GM12878 (cell line): ENCODE measurements around the gene DMBX1. TPM values are rescaled to one million over a fixed set of nuclear protein-coding genes. Genes with fewer than 3 reads are reported as not detected.

Experiments used
- ATAC-seq: fragments of 200-7000 bp; cut with Tn5 transposase; 3 replicates; pipeline ENCODE4 v1.9.1; 2020; ENCODE audit warnings: mild to moderate bottlenecking, moderate library complexity
- BruUV-seq: library from RNA; stranded (reverse); fragments of 400-500 nt; replicated peaks from 2 replicates; lab custom pipeline; 2021; lab: Mats Ljungman, UMichigan
- CTCF ChIA-PET: fragments of 300-600 bp; sonication (Branson Sonifier 250); formaldehyde crosslinking; extraction: SDS; loops from one replicate; lab custom pipeline; 2021; ENCODE audit warnings: inconsistent platforms; lab: Yijun Ruan, JAX
- POLR2A ChIA-PET: fragments of 350-600 bp; formaldehyde crosslinking; extraction: SDS; loops from one replicate; lab custom pipeline; 2021; ENCODE audit warnings: inconsistent platforms; lab: Charles Lee
- RAD21 ChIA-PET: fragments of 300-600 bp; sonication (Branson Sonifier 250); formaldehyde crosslinking; loops from one replicate; lab custom pipeline; 2023; ENCODE audit warnings: antibody characterized with exemption; ENCODE audit not compliant: unreplicated experiment; lab: Charles Lee
- SMC1A ChIA-PET: fragments of 300-600 bp; sonication (Branson Sonifier 250); formaldehyde crosslinking; loops from one replicate; lab custom pipeline; 2023; ENCODE audit not compliant: unreplicated experiment, uncharacterized antibody; lab: Charles Lee
- DNase-seq: peaks from one replicate; pipeline ENCODE4 v3.0.0-alpha.2; 2011; ENCODE audit warnings: low read depth, low spot score
- FAIRE-seq: peaks from 3 replicates; lab custom pipeline; 2011; peaks lifted over from hg19 to GRCh38; lab: Jason Lieb, UNC
- H2AFZ ChIP-seq: 2 replicates; pipeline ENCODE4 v1.6.0; 2011; ENCODE audit warnings: low read depth, low read length, control low read depth; ENCODE audit not compliant: control insufficient read depth
- H3K27ac ChIP-seq: 2 replicates; pipeline ENCODE4 v1.5.1; 2011; ENCODE audit warnings: control low read depth; ENCODE audit not compliant: control insufficient read depth, insufficient read depth
- H3K27me3 ChIP-seq, 2 experiments: replicated peaks in 1 of 2; 2 replicates each; pipeline versions ENCODE4 v1.6.0 to v1.6.1; 2011; ENCODE audit warnings: low read length in 1 of 2; ENCODE audit not compliant: control insufficient read depth in 2 of 2, insufficient read depth in 2 of 2
- H3K36me3 ChIP-seq, 2 experiments: 2 replicates each; pipeline ENCODE4 v1.5.1; 2011; ENCODE audit warnings: low read length in 1 of 2; ENCODE audit not compliant: control insufficient read depth in 2 of 2, insufficient read depth in 2 of 2
- H3K4me1 ChIP-seq: 2 replicates; pipeline ENCODE4 v1.6.1; 2011; ENCODE audit warnings: mild to moderate bottlenecking, low read length, moderate library complexity, mixed read lengths; ENCODE audit not compliant: control insufficient read depth, insufficient read depth
- H3K4me2 ChIP-seq: 2 replicates; pipeline ENCODE4 v1.6.0; 2011; ENCODE audit warnings: control low read depth; ENCODE audit not compliant: control insufficient read depth, insufficient read depth
- H3K4me3 ChIP-seq: fragments of 200-600 bp; sonication (generic); 2 replicates; pipeline ENCODE4 v1.5.1; 2016
- H3K79me2 ChIP-seq: 2 replicates; pipeline ENCODE4 v1.6.0; 2011; ENCODE audit warnings: low read length; ENCODE audit not compliant: control insufficient read depth, insufficient read depth
- H3K9ac ChIP-seq: 2 replicates; pipeline ENCODE4 v1.8.0; 2011; ENCODE audit warnings: low read length, control low read depth, mixed read lengths; ENCODE audit not compliant: control insufficient read depth, insufficient read depth
- H3K9me3 ChIP-seq: replicated peaks from 3 replicates; pipeline ENCODE4 v1.5.1; 2011; ENCODE audit warnings: mild to moderate bottlenecking, low read length; ENCODE audit not compliant: control insufficient read depth, insufficient read depth
- H4K20me1 ChIP-seq: 2 replicates; pipeline ENCODE4 v1.6.0; 2011; ENCODE audit not compliant: control insufficient read depth, insufficient read depth
- ELK1 ChIP-seq: IDR thresholded peaks from 2 replicates; pipeline ENCODE4 v1.6.1; 2012; ENCODE audit warnings: low read depth, low read length, improper control_type of control experiment
- IRF5 ChIP-seq: fragments of 450-650 bp; IDR thresholded peaks from 2 replicates; pipeline ENCODE4 v1.6.1; 2017; ENCODE audit warnings: borderline replicate concordance
- MEF2B ChIP-seq: fragments of 450-650 bp; IDR thresholded peaks from 2 replicates; pipeline ENCODE4 v1.6.1; 2018; ENCODE audit warnings: mild to moderate bottlenecking, moderate library complexity; ENCODE audit not compliant: partially characterized antibody, poor library complexity, severe bottlenecking
- MTA2 ChIP-seq: fragments of 450-650 bp; IDR thresholded peaks from 2 replicates; pipeline ENCODE4 v1.6.1; 2016; ENCODE audit warnings: low read depth, mild to moderate bottlenecking, moderate library complexity
- NBN ChIP-seq: fragments of 450-650 bp; IDR thresholded peaks from 2 replicates; pipeline ENCODE4 v1.6.1; 2016
- NR2C2 ChIP-seq: IDR thresholded peaks from 2 replicates; pipeline ENCODE4 v1.6.1; 2011; ENCODE audit warnings: borderline replicate concordance, low read depth; ENCODE audit not compliant: control insufficient read depth, insufficient read length
- SRF ChIP-seq, 2 experiments: IDR thresholded peaks; 2 replicates each; pipeline ENCODE4 v1.6.1; 2011; ENCODE audit warnings: low read depth in 2 of 2, low read length in 2 of 2, mild to moderate bottlenecking in 1 of 2, moderate library complexity in 1 of 2
- TAF1 ChIP-seq: IDR thresholded peaks from 2 replicates; pipeline ENCODE4 v1.6.1; 2011; ENCODE audit warnings: mild to moderate bottlenecking, low read depth, low read length, borderline replicate concordance
- WGBS: methylation state at CpG from one replicate; pipeline ENCODE4 v1.1.6; 2016; ENCODE audit warnings: low lambda C conversion rate; ENCODE audit not compliant: insufficient replicate concordance, insufficient coverage; ENCODE audit errors: missing lambda C conversion rate; 5-methylcytosine and 5-hydroxymethylcytosine counted together
- in situ Hi-C: fragments of 300-500 bp; cut with MboI; formaldehyde crosslinking; loops from 9 replicates; pipeline ENCODE4 v1.14.3; 2018; ENCODE audit warnings: mixed read lengths
- intact Hi-C: fragments of 100-400 bp; cut with micrococcal nuclease; formaldehyde crosslinking; loops from one replicate; pipeline ENCODE4 v1.14.2; 2022; ENCODE audit not compliant: unreplicated experiment
- polyA plus RNA-seq, 11 experiments: library from polyadenylated mRNA; depleted of rRNA in 4 of 11; unstranded in 6 of 11; stranded (reverse) in 5 of 11; fragments of >200 nt; fragmentation: Nextera tagmentation in 4 of 11; fragmentation: Illumina TruSeq in 1 of 11; extraction: Ambion mirVana in 4 of 11; extraction: Trizol in 1 of 11; gene quantifications; 1 replicate in 1 of 11; 2 replicates in 10 of 11; pipeline versions ENCODE4 v1.2.1 to v1.2.3, GENCODE V29; 2011 to 2016; ENCODE audit warnings: inconsistent platforms in 2 of 11, missing spikeins in 2 of 11, low read depth in 1 of 11
- total RNA-seq, 4 experiments: library from RNA; depleted of rRNA in 3 of 4; stranded (reverse); fragments of >200 nt in 3 of 4; fragmentation: Illumina TruSeq in 1 of 4; extraction: Trizol in 1 of 4; gene quantifications; 2 replicates each; pipeline versions ENCODE4 v1.2.1 to v1.2.3, GENCODE V29; 2013 to 2021

Gene DMBX1
- total and polyA plus RNA-seq, 10 of the 15 experiments (the other 5 are each of a cell fraction or from before 2014, with no cell fraction given), result 0.03 TPM; not detected in 9

DNA sequence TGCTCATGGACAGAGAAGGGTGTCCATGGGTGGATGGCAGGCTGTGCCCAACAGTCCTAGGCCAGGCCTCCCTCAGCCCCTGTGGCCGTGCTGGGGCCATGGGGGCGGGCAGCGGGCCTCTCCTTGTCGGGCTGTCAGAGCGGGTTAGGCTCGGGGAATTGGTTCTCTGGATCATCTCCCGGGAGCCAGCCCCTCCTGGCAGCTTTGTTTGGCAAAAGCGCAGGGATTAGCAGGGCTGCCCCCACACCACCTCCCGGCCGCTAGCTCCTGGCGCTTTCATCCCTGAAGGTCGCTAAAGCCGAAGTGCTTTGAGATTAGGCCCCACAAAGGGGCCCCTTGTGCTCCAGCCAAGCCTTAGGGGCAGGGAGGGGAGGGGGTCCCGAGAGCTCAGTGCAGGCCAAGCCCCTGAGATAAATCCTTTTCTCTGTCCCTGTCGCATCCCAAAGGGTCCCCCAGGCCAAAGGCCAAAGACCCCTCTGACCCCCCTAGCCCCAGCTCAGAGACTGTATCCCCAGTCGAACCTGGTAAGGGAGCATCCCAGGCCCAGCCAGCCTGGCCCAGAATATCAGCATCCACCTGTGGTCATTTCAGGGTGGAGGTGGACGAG is 9.8 kb upstream of the DMBX1 start (continued):
- no peak for TF ChIP-seq NBN
- TF ChIP-seq ELK1, result no peak
- no peak for TF ChIP-seq SRF (IDR thresholded peaks at IDR 0.05; ENCODE audit: low read depth in 2 of 2, low read length in 2 of 2)
- no peak for TF ChIP-seq IRF5
- TF ChIP-seq MEF2B, result no peak
- no peak for TF ChIP-seq MTA2
- TF ChIP-seq NR2C2, result no peak

DNA sequence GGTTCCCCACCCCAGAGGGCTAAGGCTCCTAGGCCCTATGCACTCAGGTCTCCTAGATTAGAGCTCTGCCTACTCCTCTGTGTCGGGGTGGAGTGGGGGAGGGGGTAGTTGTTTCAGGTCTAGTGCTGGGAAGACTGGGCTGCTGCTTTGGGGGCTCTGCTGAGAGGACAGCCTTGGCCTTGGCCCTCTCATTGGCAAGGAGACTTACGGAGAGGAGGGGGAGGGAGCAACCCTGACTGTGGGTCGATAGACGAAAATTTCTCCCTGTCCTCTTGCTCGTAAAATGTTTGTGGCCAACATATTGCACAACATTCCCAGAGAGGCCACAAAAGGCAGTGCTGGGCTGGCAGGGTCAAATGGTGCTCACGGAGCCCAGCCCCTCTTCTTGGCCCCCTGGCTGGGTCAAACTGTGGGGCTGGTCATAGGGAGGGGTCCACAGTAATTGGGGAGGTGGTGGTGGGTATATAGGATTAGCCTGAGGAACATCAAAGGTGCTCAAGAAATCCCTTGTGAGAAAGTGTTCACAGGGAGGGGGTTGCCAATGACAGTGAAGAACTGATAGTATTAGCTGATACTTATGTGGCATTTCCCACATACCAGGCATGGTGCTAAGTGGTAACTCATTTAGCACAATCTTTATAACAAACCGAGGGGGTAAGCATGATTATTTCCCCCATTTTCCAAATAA is 8.5 kb upstream of the DMBX1 start:
- CTCF ChIA-PET, result interaction anchor here (0.5 to 7.8 kb wide), 6 partner anchors 9 to 243 kb away, joined by 3 to 93 read pairs (median 3); partner anchors contain the start of gene DMBX1
- FAIRE-seq, result no peak

More for the DNA sequence above, 8.5 kb upstream of the DMBX1 start:
- no peaks in the 10 kb centered on the region for H3K9me3 ChIP-seq
- WGBS, result 8% methylated on average over 7 of the region's 7 CpGs
- no peak overlapping the region for H3K4me2 ChIP-seq
- no peak overlapping the region for H3K9ac ChIP-seq
- H3K36me3 ChIP-seq, result no peaks in the 10 kb centered on the region
- H3K27ac ChIP-seq, result no peak overlapping the region
- H4K20me1 ChIP-seq, result no peaks in the 10 kb centered on the region
- in situ Hi-C loops (no loop called here), intact Hi-C loops (no loop called here)
- BruUV-seq, result no TSS peak
- DNase-seq (no peak), ATAC-seq (no peak)
- no peaks in the 10 kb centered on the region for H3K79me2 ChIP-seq
- ChIA-PET POLR2A (no interaction called here), SMC1A (interaction anchor here (1.5 kb wide), 2 partner anchors 46 to 48 kb away, joined by 5 to 6 read pairs; no protein-coding TSS in a partner anchor), RAD21 (interaction anchor here (2.8 kb wide), 1 partner anchor 46 kb away, joined by 15 read pairs; no protein-coding TSS in a partner anchor)
- H3K4me1 ChIP-seq, result no peaks in the 10 kb centered on the region
- H3K27me3 ChIP-seq, result peaks cover 3 to 6% of the 10 kb centered on the region in 2 experiments; a peak in 3 of 4 replicates
- no peak overlapping the region for H2AFZ ChIP-seq
- no peak for TF ChIP-seq TAF1
- H3K4me3 ChIP-seq, result no peak overlapping the region
